Omental fat pad (tissue), 4 donors: ENCODE results near the gene EYA4. TPM values are rescaled to one million over a fixed set of nuclear protein-coding genes. Genes with fewer than 3 reads are reported as not detected.

Experiments used
- ATAC-seq: fragments of 150-250 bp; one replicate; pipeline ENCODE4 v1.9.1; 2016; ENCODE audit warnings: mild to moderate bottlenecking, moderate library complexity; ENCODE audit not compliant: low FRiP score
- DNase-seq: peaks from one replicate; pipeline ENCODE4 v3.0.0-alpha.2; 2019; ENCODE audit warnings: low spot score
- total RNA-seq, 4 donors: library from RNA; depleted of rRNA; stranded (reverse); fragments of >200 nt; gene quantifications; one replicate each; pipeline ENCODE4 v1.1.0, GENCODE V29; 2016
- TF ChIP-seq, protein P1 (sequence below), 3 donors: fragments of 450-650 bp; IDR thresholded peaks; one replicate each; pipeline ENCODE4 v1.5.1; 2016 to 2017; ENCODE audit warnings: antibody characterized with exemption in 3 of 3, mild to moderate bottlenecking in 3 of 3, moderate library complexity in 2 of 3

EYA4 gene
- total RNA-seq, 4 donors from 2014 or later = 1.1 to 4.2 (median 2.0) TPM

DNA sequence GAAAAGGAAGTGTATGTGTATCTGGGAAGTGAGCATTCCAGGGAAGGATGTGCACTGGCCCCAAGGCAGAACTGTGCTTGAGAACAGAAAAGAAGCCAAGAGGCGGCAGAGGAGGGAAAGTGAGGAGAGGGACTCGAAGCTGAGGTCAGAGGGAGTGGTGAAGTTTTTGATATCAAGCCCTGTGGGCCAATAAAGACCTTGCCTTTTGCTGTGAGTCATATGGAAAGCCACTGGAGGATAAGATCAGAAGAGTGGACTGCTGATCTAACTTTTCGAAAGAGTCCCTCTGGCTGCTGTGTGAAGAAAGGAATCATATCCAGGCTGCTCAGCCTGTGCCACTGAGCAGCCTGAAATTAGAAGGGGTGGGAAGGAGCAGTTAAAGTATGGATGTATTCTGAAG is 99.4 kb downstream of the EYA4 start:
- TF ChIP-seq, protein P1, sequence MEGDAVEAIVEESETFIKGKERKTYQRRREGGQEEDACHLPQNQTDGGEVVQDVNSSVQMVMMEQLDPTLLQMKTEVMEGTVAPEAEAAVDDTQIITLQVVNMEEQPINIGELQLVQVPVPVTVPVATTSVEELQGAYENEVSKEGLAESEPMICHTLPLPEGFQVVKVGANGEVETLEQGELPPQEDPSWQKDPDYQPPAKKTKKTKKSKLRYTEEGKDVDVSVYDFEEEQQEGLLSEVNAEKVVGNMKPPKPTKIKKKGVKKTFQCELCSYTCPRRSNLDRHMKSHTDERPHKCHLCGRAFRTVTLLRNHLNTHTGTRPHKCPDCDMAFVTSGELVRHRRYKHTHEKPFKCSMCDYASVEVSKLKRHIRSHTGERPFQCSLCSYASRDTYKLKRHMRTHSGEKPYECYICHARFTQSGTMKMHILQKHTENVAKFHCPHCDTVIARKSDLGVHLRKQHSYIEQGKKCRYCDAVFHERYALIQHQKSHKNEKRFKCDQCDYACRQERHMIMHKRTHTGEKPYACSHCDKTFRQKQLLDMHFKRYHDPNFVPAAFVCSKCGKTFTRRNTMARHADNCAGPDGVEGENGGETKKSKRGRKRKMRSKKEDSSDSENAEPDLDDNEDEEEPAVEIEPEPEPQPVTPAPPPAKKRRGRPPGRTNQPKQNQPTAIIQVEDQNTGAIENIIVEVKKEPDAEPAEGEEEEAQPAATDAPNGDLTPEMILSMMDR (IDR thresholded peaks at IDR 0.05) = no peak
- ATAC-seq (no peak), DNase-seq (no peak)

DNA sequence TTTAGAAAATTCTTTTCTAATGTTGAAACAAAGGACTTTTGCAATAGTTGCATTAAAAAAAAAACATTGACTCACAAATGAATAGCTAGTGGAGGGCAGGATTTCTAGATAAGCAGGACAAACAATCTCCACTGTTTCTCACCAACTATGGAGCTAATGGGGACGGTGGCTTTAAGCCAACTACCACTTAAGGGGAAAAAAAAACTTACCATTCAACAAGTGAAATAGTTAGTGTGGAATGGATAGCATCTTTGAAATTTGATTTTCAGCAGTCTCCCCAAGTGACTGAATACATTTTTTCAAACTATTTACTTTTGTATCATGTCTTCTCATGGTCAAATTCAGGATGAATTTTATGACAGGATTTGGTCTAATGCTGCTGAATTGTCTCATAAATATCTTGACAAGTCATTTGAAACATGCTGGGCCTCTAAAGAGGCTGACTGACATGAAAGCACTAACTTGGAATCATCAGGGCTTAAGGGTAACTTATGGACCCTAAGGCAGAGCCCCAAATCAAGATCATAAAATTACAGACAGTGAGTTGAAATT is 100.5 kb downstream of the EYA4 start:
- TF ChIP-seq, protein P1 (IDR thresholded peaks at IDR 0.05) = no peak
- DNase-seq = no peak
- peak; percentile 28 for ATAC-seq

DNA sequence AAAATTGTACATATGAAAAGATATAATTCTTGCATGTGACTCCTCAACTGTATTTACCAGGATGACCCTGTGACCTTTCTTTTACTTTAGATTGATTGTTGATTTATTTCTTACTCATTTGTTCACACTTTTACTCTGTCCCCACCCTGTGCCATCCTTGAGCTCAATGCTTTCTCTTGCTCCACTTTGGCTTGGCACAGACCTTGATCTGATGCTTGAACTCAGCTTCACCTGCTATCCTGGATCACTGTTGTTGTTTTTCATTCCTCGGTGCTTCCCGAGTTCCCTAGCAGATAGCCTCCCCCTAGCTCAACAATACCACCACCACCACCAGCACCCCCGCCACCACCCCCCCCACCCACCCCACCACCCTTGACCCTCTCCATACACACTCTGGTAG is 102.1 kb downstream of the EYA4 start:
- DNase-seq (no peak), ATAC-seq (no peak)
- TF ChIP-seq, protein P1 (IDR thresholded peaks at IDR 0.05) = no peak

DNA sequence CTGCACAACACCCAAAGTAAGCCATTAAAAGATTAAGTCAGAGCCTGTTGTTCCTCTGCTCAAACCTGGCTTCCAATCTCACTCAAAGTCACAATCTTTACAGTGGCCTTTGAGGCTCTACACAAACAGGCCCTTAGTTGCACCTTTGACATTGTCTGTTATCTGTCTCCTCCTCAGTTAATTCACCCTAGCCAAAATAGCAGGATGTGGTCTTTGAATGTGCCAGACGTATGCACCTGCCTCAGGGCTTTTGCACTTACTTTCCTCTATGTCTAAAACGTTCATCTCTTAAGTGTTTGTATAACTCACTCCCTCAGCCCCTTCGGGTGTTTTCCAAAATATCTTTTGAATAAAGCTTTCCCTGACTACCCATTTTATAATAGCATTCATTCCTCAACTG is 107.7 kb downstream of the EYA4 start:
- ATAC-seq (no peak), DNase-seq (no peak)
- TF ChIP-seq, protein P1 (IDR thresholded peaks at IDR 0.05) = no peak

DNA sequence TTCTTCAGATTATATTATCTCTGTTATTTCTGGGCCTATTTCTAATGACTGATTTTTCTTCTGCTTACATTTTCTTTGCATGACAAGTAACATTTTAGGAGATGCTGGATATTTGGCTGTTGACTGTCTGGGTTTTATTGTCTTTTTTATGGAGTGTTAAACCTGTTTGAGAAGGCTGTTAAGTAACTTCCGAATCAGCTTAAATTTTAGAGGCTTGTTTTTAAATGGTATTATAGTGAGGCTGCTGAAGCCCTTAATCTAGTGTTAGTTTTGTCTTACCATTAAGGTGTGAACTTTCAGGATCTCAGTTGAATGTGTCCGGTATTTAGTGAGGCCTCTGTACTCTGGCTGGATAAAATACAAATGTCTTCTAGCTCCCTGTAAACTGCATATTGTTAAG is 109.8 kb downstream of the EYA4 start:
- ATAC-seq (no peak), DNase-seq (no peak)
- TF ChIP-seq, protein P1 (IDR thresholded peaks at IDR 0.05) = no peak

DNA sequence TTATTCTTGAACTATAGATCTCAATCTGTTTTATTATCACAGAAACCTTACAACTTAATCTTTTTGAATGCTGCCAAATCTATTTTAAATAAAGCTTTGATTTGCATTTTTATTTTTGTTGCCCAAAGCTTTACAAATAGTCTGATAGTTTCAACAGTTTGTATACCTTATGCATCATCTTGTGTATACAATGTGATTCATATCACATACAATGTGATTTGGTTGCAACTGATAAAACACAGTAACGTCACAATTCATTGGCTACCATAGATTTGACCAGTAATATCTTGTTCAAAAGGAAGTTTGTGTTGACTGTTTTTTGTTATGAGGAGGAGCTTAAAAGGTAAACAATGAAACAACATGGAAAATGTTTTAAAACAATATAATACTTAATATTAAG is 110.9 kb downstream of the EYA4 start:
- TF ChIP-seq, protein P1 (IDR thresholded peaks at IDR 0.05) = no peak
- ATAC-seq (no peak), DNase-seq (no peak)

DNA sequence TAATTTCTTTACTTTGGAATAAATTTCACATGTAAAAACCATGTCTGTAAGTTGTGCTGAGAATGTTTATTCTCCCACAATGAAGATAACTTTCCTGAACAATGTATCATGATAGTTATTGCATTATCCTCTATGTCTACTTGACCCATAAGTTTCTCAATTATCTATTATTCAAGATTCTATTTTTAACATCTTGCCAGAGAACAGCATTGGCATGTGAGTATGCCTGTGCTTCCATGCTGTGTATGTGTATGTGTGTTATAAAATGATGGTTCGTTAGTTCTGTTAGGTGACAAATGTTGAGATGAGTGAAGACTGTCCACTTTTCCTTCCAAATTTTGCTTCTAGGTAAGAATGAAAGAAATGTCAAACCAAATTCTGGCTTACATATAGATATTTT is 111.9 kb downstream of the EYA4 start:
- TF ChIP-seq, protein P1 (IDR thresholded peaks at IDR 0.05) = no peak
- DNase-seq = no peak
- ATAC-seq = no peak
